K562 (cell line): ENCODE results near the gene ATXN7L1.

Experiments
- BHLHE40 ChIP-seq: IDR thresholded peaks from 2 replicates; pipeline ENCODE4 v1.6.1; 2011; ENCODE audit warnings: low read length, improper control_type of control experiment
- CEBPG ChIP-seq, 3 experiments: fragments of 200-800 bp in 1 of 3; sonication (Bioruptor generic) in 1 of 3; sonication (generic) in 1 of 3; formaldehyde crosslinking in 1 of 3; IDR thresholded peaks in 2 of 3; conservative IDR thresholded peaks in 1 of 3; 2 replicates each; pipeline versions ENCODE4 v1.6.1 to v1.8.0; 2016 to 2022; ENCODE audit warnings: missing compliant biosample characterization in 2 of 3, missing genetic modification characterization in 2 of 3, mild to moderate bottlenecking in 1 of 3, missing genetic modification reagents in 1 of 3
- EP300 ChIP-seq: IDR thresholded peaks from 2 replicates; pipeline ENCODE4 v1.6.1; 2012; ENCODE audit warnings: low read length, improper control_type of control experiment
- HMG20B ChIP-seq: fragments of 250-450 bp; sonication (Bioruptor Pico); IDR thresholded peaks from 2 replicates; pipeline ENCODE4 v1.5.0; 2021; ENCODE audit warnings: mild to moderate bottlenecking
- IRF2 ChIP-seq: sonication (generic); formaldehyde crosslinking; IDR thresholded peaks from 2 replicates; pipeline ENCODE4 v1.8.1; 2022; ENCODE audit warnings: mild to moderate bottlenecking, missing genetic modification reagents
- NR2C1 ChIP-seq, 2 experiments: fragments of 450-650 bp; IDR thresholded peaks; 2 replicates each; pipeline ENCODE4 v1.6.1; 2017; ENCODE audit warnings: mild to moderate bottlenecking in 2 of 2, antibody characterized with exemption in 1 of 2, inconsistent platforms in 1 of 2, missing compliant biosample characterization in 1 of 2, missing genetic modification characterization in 1 of 2
- POLR2G ChIP-seq: fragments of 200-400 bp; formaldehyde crosslinking; IDR thresholded peaks from 2 replicates; pipeline ENCODE4 v1.6.1; 2017; ENCODE audit warnings: low read depth, mild to moderate bottlenecking, antibody characterized with exemption, low read length, moderate library complexity
- POLR3A ChIP-seq: IDR thresholded peaks from 2 replicates; pipeline ENCODE4 v1.6.1; 2011; ENCODE audit warnings: borderline replicate concordance, mild to moderate bottlenecking, moderate library complexity; ENCODE audit not compliant: insufficient read length, insufficient read depth; ENCODE audit errors: extremely low read depth
- RFX5 ChIP-seq: IDR thresholded peaks from 2 replicates; pipeline ENCODE4 v1.6.1; 2011; ENCODE audit warnings: low read depth, mild to moderate bottlenecking, improper control_type of control experiment, low read length
- SIX5 ChIP-seq, 2 experiments: IDR thresholded peaks; 2 replicates each; pipeline ENCODE4 v1.6.1; 2011; ENCODE audit warnings: low read length in 2 of 2, borderline replicate concordance in 1 of 2, low read depth in 1 of 2, mild to moderate bottlenecking in 1 of 2, moderate library complexity in 1 of 2; ENCODE audit not compliant: insufficient read depth in 1 of 2
- TEAD4 ChIP-seq, 2 experiments: sonication (generic) in 1 of 2; formaldehyde crosslinking in 1 of 2; IDR thresholded peaks; 2 replicates each; pipeline versions ENCODE4 v1.6.1 to v1.8.0; 2012 to 2022; ENCODE audit warnings: borderline replicate concordance in 1 of 2, inconsistent platforms in 1 of 2, low read length in 1 of 2, mild to moderate bottlenecking in 1 of 2, missing genetic modification reagents in 1 of 2
- TF ChIP-seq, protein P1 (sequence below): sonication (generic); formaldehyde crosslinking; IDR thresholded peaks from 2 replicates; pipeline ENCODE4 v1.8.0; 2023; ENCODE audit warnings: mild to moderate bottlenecking, missing genetic modification reagents

DNA sequence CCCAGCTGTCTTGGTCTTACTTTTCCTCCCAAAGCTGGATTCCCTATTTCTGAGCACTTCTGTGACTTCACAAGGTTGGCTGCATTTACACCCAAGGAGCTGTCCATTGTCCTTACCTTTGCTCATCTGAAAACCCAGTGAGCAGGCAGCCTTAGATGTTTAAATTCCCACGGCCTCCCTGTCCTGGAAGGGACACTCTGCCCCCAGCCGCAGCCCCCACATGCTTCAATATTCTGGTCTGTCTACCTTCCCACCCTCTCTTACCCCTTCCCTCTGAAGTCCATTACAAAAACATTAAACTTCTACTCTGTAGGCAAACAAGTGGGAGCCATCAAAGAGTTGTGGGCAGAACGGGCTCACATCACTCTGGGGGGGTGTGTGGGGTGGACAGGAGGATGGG, 221.3 kb downstream of the ATXN7L1 start:
- TF ChIP-seq POLR3A (no peak), TEAD4 (IDR thresholded peaks at IDR 0.05; ENCODE audit: low read length) (no peak), TEAD4 (CRISPR knock-in tag; IDR thresholded peaks at IDR 0.05; ENCODE audit: borderline replicate concordance) (no peak), EP300 (no peak), POLR2G (no peak), SIX5 (IDR thresholded peaks at IDR 0.05; ENCODE audit: borderline replicate concordance in 1 of 2, insufficient read depth in 1 of 2, low read depth in 1 of 2, low read length in 2 of 2) (no peak), BHLHE40 (no peak), IRF2 (CRISPR knock-in tag) (no peak), RFX5 (no peak), HMG20B (no peak), CEBPG (CRISPR knock-in tag; IDR thresholded peaks at IDR 0.05) (no peak), CEBPG (tag; conservative IDR thresholded peaks at IDR 0.05 in 1 of 2, IDR thresholded peaks at IDR 0.05 in 1 of 2) (no peak), NR2C1 (IDR thresholded peaks at IDR 0.05) (no peak), NR2C1 (tag; IDR thresholded peaks at IDR 0.05) (no peak)
- TF ChIP-seq, protein P1, sequence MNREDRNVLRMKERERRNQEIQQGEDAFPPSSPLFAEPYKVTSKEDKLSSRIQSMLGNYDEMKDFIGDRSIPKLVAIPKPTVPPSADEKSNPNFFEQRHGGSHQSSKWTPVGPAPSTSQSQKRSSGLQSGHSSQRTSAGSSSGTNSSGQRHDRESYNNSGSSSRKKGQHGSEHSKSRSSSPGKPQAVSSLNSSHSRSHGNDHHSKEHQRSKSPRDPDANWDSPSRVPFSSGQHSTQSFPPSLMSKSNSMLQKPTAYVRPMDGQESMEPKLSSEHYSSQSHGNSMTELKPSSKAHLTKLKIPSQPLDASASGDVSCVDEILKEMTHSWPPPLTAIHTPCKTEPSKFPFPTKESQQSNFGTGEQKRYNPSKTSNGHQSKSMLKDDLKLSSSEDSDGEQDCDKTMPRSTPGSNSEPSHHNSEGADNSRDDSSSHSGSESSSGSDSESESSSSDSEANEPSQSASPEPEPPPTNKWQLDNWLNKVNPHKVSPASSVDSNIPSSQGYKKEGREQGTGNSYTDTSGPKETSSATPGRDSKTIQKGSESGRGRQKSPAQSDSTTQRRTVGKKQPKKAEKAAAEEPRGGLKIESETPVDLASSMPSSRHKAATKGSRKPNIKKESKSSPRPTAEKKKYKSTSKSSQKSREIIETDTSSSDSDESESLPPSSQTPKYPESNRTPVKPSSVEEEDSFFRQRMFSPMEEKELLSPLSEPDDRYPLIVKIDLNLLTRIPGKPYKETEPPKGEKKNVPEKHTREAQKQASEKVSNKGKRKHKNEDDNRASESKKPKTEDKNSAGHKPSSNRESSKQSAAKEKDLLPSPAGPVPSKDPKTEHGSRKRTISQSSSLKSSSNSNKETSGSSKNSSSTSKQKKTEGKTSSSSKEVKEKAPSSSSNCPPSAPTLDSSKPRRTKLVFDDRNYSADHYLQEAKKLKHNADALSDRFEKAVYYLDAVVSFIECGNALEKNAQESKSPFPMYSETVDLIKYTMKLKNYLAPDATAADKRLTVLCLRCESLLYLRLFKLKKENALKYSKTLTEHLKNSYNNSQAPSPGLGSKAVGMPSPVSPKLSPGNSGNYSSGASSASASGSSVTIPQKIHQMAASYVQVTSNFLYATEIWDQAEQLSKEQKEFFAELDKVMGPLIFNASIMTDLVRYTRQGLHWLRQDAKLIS = no peak
